GM19043 (cell line): Measurements from ENCODE around the gene NOC2L.
"Not testable (repeated sequence)": the region's sequence is repeated elsewhere in the genome, so short reads cannot be mapped to it uniquely, and the experiment has no call there.

Source experiments
- ATAC-seq: cut with Tn5 transposase; IDR thresholded peaks from one replicate; pipeline ENCODE4 v1.9.1; 2021; ENCODE audit warnings: low read depth; ENCODE audit not compliant: unreplicated experiment

NOC2L gene

DNA sequence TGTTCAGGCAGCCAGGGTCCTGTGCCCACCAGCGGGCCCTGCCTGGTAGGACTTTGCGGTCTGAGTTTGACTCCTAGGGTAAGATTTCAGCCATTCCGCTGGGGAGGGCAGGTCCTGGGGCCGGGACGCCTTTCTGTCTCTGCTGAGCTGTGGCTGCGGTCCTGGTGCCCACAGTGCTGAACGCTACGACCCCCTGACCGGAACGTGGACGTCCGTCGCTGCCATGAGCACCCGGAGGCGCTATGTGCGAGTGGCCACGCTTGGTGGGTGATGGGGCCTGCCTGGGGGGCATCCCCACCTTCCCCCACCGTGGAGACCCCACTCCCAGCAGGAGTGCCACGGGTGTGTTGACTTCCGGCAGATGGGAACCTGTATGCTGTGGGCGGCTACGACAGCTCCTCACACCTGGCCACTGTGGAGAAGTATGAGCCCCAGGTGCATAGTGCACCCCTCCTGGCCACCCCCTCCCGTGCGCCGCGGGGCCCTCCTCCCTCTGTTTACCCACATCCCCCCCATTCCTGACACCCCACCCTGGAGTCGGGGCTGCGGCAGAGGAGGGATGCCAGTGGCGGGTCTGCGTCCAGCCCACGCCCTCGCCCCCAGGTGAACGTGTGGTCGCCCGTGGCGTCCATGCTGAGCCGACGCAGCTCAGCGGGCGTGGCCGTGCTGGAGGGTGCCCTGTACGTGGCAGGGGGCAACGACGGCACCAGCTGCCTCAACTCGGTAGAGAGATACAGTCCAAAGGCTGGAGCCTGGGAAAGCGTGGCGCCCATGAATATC is 4.9 kb upstream of the NOC2L start:
- ATAC-seq = no peak

DNA sequence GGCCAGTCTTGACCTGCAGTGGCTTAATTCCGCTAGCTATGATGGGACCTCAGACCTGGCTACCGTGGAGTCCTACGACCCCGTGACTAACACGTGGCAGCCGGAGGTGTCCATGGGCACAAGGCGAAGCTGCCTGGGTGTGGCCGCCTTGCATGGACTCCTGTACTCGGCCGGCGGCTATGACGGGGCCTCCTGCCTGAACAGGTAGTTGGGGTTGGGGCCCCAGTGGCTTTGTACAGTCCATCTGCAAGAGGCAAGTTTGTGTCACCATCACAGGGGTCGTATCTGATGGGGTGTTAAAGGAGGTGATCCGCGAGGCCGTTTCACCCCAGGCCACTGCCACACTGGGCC is 4.2 kb upstream of the NOC2L start:
- ATAC-seq = no peak

DNA sequence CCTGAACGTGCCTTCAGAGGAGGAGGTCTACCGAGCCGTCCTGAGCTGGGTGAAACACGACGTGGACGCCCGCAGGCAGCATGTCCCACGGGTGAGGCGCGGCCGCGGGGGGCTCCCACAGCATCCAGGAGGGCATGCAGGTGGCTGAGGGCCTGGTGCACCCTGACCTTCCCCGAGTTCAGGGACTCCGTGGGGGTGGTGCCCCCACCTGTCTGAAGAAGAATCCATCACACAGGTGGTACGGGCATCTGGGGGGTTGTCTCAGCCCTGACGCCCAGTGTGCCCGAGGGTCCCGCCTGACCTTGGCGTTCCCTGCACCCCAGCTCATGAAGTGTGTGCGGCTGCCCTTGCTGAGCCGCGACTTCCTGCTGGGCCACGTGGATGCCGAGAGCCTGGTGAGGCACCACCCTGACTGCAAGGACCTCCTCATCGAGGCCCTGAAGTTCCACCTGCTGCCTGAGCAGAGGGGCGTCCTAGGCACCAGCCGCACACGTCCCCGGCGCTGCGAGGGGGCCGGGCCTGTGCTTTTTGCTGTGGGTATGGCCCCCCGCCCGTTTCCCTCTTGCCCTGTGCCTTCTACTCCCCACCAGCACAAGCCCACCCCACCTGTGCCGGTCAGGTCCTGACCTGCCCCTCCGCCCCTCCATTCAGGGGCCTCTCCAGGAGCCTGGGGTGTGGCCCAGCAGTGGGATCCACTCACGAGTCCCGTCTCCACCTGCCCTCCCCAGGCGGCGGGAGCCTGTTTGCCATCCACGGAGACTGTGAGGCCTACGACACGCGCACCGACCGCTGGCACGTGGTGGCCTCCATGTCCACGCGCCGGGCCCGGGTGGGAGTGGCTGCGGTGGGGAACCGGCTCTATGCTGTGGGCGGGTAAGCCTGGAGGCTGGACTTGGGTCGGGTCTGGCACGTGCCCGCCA is 3.6 kb upstream of the NOC2L start:
- ATAC-seq = no peak

DNA sequence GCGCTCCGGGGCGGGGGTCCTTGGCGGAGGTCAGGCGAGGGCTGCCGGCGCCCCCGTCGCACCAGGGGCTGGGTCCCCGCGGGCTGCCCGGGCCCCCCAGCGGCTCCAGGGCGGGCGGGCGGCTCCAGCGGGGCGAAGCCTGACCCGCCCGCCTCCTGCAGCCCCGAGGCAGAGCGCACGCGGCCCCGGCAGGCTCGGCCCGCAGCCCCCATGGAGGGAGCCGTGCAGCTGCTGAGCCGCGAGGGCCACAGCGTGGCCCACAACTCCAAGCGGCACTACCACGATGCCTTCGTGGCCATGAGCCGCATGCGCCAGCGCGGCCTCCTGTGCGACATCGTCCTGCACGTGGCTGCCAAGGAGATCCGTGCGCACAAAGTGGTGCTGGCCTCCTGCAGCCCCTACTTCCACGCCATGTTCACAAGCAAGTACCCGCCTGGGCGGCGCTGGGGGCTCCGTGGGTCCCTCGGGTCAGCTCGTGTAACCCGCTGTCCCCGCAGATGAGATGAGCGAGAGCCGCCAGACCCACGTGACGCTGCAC is 2.1 kb upstream of the NOC2L start:
- ATAC-seq = no peak

DNA sequence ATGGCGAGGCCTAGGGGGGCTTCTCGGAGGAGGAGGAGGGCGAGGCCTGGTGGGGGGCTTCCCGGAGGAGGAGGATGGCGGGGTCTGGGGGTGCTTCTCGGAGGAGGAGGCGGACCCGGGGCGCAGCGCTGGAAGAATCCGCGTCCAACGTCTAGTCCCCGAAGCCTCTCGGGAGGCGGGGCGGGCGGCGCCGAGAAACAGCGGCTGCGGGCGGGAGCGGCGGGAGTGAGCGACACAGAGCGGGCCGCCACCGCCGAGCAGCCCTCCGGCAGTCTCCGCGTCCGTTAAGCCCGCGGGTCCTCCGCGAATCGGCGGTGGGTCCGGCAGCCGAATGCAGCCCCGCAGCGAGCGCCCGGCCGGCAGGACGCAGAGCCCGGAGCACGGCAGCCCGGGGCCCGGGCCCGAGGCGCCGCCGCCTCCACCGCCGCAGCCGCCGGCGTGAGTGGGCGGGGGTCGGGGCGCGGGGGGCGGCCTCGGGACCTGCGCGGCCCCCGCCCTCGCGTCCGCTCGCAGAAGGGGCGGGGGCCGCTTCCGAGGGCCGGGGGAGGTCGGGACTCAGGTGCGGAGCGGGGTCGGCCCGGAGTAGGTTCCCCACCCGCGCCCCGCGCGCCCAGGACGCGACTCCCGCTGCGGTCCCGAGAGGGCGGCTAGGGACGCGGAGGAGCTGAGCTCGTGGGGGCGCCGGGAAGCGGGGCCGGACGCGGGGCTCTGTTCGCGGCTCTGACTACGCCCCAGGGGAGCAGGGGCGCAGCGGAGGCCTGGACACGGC is 1.5 kb upstream of the NOC2L start, which contains the start of gene KLHL17:
KLHL17 (plus strand) TSS at position 222 of the 769 bp plus-strand sequence; CDS start at position 332, 110 bp downstream.
- no peak for ATAC-seq

DNA sequence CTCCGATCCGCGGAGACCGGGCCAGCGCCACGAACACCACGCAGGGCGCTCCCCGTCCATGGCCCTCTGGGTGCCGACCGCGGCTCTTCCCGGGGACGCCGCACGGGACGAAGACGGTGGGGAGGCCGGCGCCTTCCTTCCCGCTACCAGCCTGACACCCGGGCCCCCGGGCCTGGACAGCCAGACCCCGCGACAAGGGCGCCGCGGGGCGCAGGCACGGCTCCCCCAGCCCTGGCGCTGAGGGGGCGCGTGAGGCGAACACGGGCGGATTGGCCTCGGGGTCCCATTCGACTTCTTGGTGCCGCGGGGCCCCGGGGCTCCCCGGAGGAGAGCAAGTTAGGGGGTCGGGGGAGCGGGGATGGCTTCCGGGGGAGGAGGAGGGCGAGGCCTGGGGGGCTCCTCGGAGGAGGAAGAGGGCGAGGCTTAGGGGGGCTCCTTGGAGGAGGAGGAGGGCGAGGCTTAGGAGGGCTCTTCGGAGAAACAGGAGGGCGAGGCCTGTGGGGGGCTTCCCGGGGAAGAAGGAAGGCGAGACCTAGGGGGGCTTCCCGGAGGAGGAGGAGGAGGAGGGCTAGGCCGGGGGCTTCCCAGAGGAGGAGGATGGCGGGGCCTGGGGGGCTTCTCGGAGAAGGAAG is 791 bp upstream of the NOC2L start:
- ATAC-seq = no peak

DNA sequence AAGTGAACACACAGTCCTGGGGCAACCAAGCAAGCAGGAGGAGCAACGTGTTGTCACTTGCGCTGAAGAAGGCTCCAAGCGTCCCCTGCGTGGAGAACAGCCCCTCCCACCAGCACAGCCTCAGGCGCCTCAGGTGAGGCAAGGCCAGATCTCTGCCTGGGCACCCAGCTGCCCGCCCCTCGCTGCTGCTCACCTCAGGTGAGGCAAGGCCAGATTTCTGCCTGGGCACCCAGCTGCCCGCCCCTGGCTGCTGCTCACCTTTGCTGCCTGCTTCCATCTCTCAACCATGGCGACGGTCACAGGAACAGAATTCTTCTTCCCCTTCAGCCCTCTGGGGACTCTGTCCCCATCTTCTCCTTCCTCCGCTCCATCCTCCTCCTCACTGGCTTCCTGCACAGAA is 2.4 kb downstream of the NOC2L start:
- no peak for ATAC-seq

DNA sequence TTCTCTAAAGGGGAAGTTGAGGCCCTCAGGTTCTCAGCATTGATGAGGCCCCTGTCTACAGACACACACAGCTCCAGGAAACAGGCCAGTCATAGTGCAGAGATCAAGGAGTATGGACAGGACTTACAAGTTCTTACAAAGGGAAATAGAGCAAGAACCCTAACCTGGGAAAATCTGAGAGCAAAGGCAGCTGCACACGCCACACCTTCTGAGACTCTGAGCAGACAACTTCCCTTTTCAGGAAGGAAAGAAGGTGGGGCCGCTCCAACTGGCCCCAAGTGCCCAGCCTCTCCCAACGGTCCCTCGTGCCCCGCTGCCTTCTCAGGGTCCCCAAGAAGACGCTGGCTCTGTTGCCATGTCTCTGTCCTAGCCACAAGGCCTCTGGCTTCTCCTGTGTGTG is 3.6 kb downstream of the NOC2L start:
- ATAC-seq = no peak

DNA sequence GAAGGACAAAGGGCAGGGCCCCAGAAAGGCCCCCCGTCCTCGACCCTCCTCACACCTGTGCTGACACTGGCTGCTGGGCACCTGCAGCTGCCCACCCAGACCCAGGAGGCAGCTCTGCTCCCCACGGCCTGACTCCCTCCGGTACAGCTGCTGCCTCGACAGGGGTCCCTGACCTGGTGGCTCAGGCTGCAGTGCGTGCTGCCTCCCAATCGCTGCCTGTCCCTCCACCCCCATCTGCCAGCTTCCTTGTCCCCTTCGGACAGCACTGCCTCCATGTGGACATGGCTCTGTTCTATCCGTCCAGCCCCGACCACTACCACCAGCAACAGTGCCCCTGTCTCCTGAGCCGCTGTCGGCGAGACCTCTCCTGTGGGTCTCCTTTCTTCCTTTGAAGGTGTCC is 4.1 kb downstream of the NOC2L start:
- no peak for ATAC-seq

DNA sequence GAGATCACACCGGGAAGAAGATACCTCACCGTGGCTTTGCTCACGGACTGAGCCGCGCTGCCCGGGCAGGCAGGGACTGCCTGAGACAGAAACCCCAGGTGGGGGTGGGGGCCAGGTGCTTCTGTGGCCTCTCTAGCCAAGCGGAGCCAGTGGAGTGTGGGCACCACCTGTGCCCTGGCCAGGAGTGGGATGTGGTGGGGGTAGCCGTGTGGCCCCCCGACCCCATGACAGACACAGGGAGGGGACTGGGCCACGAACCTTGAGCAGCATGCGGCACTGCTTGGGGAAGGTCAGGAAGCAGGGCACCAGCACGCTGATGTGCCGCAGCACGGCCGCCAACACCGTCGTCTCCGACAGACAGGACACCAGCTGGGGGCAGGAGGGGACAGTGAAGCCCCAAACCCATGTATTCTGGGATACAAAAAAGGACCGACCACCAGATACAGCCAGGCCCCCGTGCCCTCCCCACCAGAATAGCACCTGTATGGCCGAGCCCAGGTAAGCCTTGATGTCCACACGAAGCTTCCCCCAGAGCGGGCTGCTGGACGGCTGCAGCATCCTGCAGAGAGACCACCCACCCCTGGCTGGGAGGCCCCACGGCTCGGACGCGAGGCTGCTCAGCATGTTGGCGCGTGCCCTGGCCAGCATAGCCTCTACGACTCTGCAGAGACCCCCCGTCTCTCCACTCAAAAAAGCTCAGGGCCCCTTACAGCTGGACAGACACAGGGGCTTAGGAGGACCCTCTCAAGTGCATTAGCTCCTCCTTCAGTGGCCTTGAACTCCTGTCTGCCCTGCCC is 5.3 kb downstream of the NOC2L start:
- no peak for ATAC-seq

DNA sequence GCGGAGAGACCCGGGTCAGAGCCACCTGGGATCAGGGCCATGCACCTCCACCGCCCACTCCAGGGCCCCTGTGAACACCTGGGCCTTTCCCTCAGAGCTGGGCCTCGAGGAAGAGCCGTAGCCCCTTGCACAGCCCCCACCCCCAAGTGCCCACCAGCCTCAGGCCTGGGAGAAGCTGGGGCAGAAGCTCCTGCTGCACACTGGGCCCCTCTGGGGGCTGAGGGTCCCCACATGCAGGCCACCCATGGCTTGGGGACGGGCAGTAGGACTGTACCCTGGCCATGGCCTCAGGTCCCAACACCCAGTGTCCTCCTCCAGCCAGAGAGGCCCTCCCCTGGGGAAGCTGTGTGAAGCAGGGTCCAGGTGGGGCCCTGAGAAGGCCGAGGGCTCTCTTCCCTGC is 6.5 kb downstream of the NOC2L start:
- no peak for ATAC-seq

DNA sequence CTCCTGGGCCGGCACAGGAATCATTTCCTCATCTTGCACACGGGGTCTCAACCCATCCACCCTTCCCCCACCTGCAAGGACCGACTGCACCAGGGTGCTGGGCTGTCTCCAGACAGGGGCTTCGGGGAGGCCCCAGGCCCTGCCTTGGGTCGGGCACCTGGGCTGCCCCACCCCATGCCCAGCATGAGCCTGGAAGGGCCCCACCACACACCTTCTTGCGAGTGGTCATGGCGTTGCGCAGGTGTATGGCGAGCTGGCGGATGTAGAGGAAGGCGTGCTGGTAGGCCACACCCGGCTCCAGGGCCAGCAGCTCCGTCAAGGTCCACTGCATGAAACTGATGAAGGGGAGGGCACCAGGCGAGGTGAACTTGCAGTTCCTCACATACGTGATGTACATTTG is 6.9 kb downstream of the NOC2L start:
- ATAC-seq = no peak

DNA sequence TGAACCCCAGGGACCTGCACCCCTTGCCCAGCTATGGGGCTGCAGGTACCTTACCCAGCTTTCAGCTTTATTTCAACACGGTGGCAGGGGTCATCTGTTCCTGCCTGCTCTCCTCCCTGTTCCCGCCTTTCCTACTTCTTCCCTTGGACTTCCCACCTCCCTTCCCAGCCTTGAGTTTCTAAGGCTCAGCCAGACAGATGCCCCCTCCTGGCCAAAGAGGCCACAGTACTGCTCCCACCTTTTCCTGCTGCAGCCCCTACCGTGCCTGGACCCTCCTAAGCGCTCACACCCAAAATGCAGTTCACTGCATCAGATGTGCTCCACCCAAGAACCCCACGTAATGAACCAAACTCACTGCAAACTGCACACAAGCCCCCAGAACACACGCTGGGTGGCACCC is 7.7 kb downstream of the NOC2L start:
- no peak for ATAC-seq

DNA sequence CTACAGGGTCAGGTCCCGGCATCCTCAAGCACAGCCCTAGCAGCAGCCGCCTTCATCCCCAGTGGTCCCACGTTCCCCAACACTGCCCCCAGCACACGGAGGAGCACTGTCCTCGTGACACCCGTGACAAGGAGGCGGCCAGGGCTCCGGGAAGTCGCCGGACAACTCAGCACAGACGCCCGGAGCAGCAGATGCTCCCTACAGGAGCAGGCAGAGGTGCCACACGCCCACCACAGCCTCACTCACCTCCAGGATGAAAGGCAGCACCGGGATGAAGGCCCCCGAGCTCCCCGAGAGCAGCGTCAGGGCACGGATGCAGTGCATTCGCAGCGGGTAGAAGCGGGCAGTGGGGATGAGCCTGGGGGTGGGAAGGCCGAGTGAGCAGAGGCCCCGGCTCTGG is 8.2 kb downstream of the NOC2L start:
- ATAC-seq = no peak

DNA sequence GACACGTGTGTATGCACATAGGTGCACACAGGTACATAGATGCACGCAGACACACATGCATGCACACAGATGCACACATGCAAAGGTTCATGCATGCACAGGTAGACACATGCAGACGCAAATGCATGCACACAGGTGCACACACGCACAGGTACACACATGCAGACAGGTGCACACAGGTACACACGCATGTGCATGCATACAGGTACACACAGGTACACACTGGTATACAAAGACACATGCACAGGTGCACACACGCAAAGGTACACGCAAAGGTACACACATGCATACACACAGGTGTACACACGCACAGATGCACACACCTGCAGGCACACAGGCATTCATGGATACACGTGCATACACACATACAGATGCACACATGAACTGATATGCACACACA is 8.8 kb downstream of the NOC2L start:
- no peak for ATAC-seq

DNA sequence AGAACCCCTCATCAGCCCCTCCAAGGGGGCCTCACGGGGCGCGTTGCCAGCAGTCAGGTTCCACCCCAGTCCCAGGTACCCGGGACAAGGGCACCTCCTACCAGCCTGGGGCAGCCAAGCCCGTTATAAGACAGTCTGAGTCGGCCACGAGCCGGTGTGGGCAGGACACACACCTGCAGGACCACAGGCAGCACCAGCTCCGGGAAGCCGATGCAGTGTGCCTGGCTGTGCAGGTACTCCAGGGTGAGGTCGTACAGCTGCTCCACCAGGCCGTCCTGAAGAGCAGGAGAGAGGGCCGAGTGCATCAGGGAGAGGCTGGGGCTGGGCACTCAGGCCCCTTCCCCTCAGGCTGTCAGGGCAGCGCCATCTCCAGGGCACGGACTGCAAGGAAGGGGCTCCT is 11.1 kb downstream of the NOC2L start:
- ATAC-seq = no peak

DNA sequence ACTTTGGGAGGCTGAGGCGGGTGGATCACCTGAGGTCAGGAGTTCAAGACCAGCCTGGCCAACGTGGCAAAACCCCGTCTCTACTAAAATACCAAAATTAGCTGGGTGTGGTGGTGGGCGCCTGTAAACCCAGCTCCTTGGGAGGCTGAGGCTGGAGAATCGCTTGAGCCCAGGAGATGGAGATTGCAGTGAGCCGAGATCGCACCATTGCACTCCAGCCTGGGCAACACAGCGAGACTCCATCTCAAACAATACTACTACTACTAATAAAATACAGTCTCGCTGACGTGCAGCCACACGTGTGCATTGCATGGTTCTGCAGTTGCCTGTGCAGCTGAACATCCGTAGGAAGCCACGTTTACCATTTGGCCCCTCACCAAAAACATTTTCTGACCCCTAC is 12.2 kb downstream of the NOC2L start:
- ATAC-seq = not testable (repeated sequence)

DNA sequence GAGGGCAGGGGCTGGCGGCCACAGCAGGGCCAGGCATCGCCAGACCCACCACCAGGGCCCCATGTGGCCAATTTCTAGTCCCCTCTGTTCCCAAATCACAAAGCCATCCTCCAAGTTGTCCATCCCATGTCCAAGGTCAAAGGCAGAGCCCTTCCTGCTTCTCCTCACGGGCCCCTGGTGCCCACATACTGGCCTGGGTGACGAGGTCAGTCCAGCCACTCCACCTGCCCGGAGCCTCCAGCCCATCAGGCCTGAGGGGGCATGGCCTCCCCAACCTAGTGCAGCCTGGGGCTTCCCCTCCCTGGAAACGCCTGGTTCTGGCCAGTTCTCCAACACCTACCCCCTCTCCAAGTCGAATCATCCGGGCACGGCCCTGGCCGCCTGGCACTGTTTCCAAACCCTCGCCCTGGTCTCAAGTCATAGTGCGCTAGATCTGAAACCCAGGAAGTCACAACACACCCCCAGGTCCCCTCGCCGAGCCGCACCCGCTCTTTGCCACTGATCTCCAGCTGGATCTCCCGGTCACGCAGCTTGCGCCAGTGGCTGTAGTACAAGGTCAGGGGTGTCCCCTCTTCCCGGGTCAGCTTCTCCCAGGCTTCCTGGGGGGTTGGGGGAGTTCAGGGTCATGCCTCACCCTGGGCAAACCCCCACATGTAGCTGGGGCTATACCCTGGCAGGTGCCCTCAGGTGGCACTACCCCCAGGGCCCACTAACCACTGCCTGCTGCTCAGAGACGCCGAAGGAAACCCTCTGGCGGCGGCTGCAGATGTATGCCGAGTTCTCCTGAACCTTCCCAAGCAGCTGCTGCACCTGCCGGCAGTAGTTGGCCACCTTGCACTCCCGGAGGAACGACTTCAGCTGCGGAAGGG is 13.1 kb downstream of the NOC2L start:
- no peak for ATAC-seq
